ENCODE results near the gene LCLAT1. TPM values are rescaled to one million over a fixed set of nuclear protein-coding genes. Genes with fewer than 3 reads are reported as not detected.

Gene LCLAT1
- total and polyA plus RNA-seq, 2 of the 4 experiments (the other 2 are of a cell fraction) = 7.5 to 11.5 TPM

- DNase-seq (no peak), ATAC-seq (ENCODE audit: low read depth) (no peak)
- Histone ChIP-seq H3K56ac (ENCODE audit: extremely low read depth, insufficient read depth, low read length) (no peak overlapping the region), H3K4me3 (ENCODE audit: insufficient read depth, low read depth, low read length) (no peak overlapping the region), H4K20me1 (ENCODE audit: insufficient read depth, low read length) (no peaks in the 10 kb centered on the region), H4K5ac (ENCODE audit: low read depth, low read length) (no peak overlapping the region), H2BK5ac (ENCODE audit: low read depth, low read length, poor library complexity, severe bottlenecking) (no peak overlapping the region), H3K23ac (ENCODE audit: low read depth, low read length) (no peak overlapping the region), H2BK20ac (ENCODE audit: low read depth, low read length) (no peak overlapping the region), H3K4me1 (ENCODE audit: control insufficient read depth, insufficient read depth, low read length) (peaks cover 2% of the 10 kb centered on the region), H2BK15ac (ENCODE audit: low read depth, low read length) (no peak overlapping the region), H2AK9ac (replicated peaks; ENCODE audit: low read depth, low read length, poor library complexity) (no peak overlapping the region), H3K79me1 (ENCODE audit: low read depth in 1 of 2, low read length in 2 of 2) (no peaks in the 10 kb centered on the region), H3K18ac (ENCODE audit: low read depth, low read length) (no peak overlapping the region), H2BK120ac (ENCODE audit: low read depth, low read length) (no peak overlapping the region), H2AK5ac (ENCODE audit: low read depth, low read length) (no peak overlapping the region), H2AFZ (replicated peaks; ENCODE audit: low read length, poor library complexity) (no peak overlapping the region), H3K9ac (ENCODE audit: low read depth, low read length) (no peak overlapping the region), H3K27ac (ENCODE audit: insufficient read depth, low read length) (no peak overlapping the region), H3K14ac (replicated peaks; ENCODE audit: low read depth, low read length) (no peak overlapping the region), H3K9me3 (ENCODE audit: control insufficient read depth, insufficient read depth, low read length) (no peaks in the 10 kb centered on the region), H3K9me1 (ENCODE audit: insufficient read depth, low read length) (no peaks in the 10 kb centered on the region), H4K91ac (ENCODE audit: insufficient read depth, low read depth, low read length) (no peak overlapping the region), H3K4ac (ENCODE audit: low read depth, low read length) (no peak overlapping the region), H3K4me2 (ENCODE audit: low read depth, low read length) (no peak overlapping the region), H4K8ac (ENCODE audit: low read depth in 2 of 2, low read length in 2 of 2) (no peak overlapping the region), H3K36me3 (ENCODE audit: control insufficient read depth, insufficient read depth, low read length) (no peaks in the 10 kb centered on the region), H3K27me3 (ENCODE audit: control insufficient read depth, insufficient read depth, low read length) (no peaks in the 10 kb centered on the region)
- intact Hi-C loops (cut with micrococcal nuclease) = no loop called here
- no peak for TF ChIP-seq MXI1 (IDR thresholded peaks at IDR 0.05; ENCODE audit: borderline replicate concordance, low read depth, low read length)
- no peak for TF ChIP-seq ELK1 (IDR thresholded peaks at IDR 0.05; ENCODE audit: borderline replicate concordance, low read depth, low read length)
- no peak for TF ChIP-seq USF2 (IDR thresholded peaks at IDR 0.05; ENCODE audit: low read depth, low read length)
- no peak for TF ChIP-seq CHD1 (IDR thresholded peaks at IDR 0.05; ENCODE audit: low read depth, low read length)
- TF ChIP-seq FOS (IDR thresholded peaks at IDR 0.05; ENCODE audit: low read depth, low read length) = no peak
- TF ChIP-seq SMC3 (IDR thresholded peaks at IDR 0.05; ENCODE audit: low read depth, low read length) = no peak
- TF ChIP-seq CEBPB (IDR thresholded peaks at IDR 0.05; ENCODE audit: low read depth, low read length) = no peak
- TF ChIP-seq RFX5 (IDR thresholded peaks at IDR 0.05; ENCODE audit: low read depth, low read length) = no peak
- TF ChIP-seq RCOR1 (IDR thresholded peaks at IDR 0.05; ENCODE audit: insufficient replicate concordance, low read length) = no peak
- TF ChIP-seq BHLHE40 (IDR thresholded peaks at IDR 0.05; ENCODE audit: low read depth, low read length) = no peak
- TF ChIP-seq CTCF (conservative IDR thresholded peaks at IDR 0.05; ENCODE audit: low read depth, low read length) = no peak
- TF ChIP-seq MAFK (IDR thresholded peaks at IDR 0.05; ENCODE audit: low read depth, low read length) = no peak
- TF ChIP-seq RAD21 (IDR thresholded peaks at IDR 0.05; ENCODE audit: low read length) = no peak
- no peak for TF ChIP-seq NFE2L2 (IDR thresholded peaks at IDR 0.05; ENCODE audit: low read depth, low read length)
- TF ChIP-seq POLR2A (IDR thresholded peaks at IDR 0.05; ENCODE audit: low read depth, low read length) = no peak
- dilution Hi-C loops (cut with HindIII; ENCODE audit: low sequenced_read_pairs, unreplicated experiment) = no loop called here
- CTCF ChIA-PET = no interaction called here
- POLR2A ChIA-PET (ENCODE audit: unreplicated experiment) = no interaction called here
- WGBS, 2 experiments (ENCODE audit: extremely low coverage in 2 of 2, insufficient read length in 1 of 2) = no CpG with 5 or more reads among the region's 3 CpGs
- BruUV-seq (replicated peaks) = no TSS peak
- in situ Hi-C loops (cut with MboI; ENCODE audit: low sequenced_read_pairs) = no loop called here
Observed at GRCh38 chr2:30439296-30439695, 7.8 kb upstream of the LCLAT1 start.
